Suprapubic skin (tissue), 3 donors: Measurements from ENCODE around the gene GZMM.

Source experiments
- POLR2A ChIP-seq, 2 donors: fragments of 450-650 bp; IDR thresholded peaks; one replicate each; pipeline ENCODE4 v1.6.1; 2017; ENCODE audit warnings: antibody characterized with exemption in 2 of 2, mild to moderate bottlenecking in 2 of 2, moderate library complexity in 2 of 2
- TF ChIP-seq, protein P1 (sequence below), 2 donors: fragments of 200-600 bp in 1 of 2; fragments of 450-650 bp in 1 of 2; sonication (generic) in 1 of 2; IDR thresholded peaks; one replicate each; pipeline ENCODE4 v1.5.1; 2016 to 2019; ENCODE audit warnings: antibody characterized with exemption in 2 of 2, mild to moderate bottlenecking in 1 of 2, moderate library complexity in 1 of 2

DNA sequence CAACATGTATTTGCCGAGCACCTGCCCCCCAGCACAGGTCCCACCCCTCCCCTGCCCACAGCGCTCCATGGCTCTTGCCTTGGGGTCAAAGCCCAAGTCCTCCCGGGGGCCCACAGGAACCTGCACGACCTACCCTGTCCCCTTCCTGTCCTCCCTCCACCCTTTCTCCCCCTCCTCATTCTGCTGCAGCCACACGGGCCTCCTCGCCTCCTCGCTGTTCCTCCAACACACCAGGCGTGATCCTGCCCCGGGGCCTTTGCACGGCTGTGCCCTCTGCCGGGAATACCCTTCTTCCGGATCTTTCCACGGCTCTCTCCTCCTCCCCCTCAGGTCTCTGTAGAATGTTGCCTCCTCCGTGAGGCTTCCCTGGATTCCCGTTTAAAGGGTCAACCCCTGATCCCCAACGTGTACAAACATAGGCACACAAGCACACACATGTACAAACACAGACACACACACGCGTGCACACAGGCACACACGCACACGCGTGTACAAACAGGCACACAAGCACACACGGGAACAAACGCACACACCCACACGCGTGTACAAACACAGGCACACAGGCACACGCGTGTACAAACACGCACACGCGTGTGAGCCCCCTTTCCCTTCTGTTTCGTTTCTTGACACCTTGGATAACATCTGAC, 44.8 kb upstream of the GZMM start:
- TF ChIP-seq, protein P1, sequence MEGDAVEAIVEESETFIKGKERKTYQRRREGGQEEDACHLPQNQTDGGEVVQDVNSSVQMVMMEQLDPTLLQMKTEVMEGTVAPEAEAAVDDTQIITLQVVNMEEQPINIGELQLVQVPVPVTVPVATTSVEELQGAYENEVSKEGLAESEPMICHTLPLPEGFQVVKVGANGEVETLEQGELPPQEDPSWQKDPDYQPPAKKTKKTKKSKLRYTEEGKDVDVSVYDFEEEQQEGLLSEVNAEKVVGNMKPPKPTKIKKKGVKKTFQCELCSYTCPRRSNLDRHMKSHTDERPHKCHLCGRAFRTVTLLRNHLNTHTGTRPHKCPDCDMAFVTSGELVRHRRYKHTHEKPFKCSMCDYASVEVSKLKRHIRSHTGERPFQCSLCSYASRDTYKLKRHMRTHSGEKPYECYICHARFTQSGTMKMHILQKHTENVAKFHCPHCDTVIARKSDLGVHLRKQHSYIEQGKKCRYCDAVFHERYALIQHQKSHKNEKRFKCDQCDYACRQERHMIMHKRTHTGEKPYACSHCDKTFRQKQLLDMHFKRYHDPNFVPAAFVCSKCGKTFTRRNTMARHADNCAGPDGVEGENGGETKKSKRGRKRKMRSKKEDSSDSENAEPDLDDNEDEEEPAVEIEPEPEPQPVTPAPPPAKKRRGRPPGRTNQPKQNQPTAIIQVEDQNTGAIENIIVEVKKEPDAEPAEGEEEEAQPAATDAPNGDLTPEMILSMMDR (IDR thresholded peaks at IDR 0.05) = no peak
- no peak for TF ChIP-seq POLR2A (IDR thresholded peaks at IDR 0.05)
